Type B pancreatic cell (in vitro differentiated cells): ENCODE data around the gene GPR4. TPM values are rescaled to one million over a fixed set of nuclear protein-coding genes. Genes with fewer than 3 reads are reported as not detected.

ENCODE experiments used
- DNase-seq: peaks from one replicate; pipeline ENCODE4 v3.0.0; 2021; ENCODE audit warnings: mixed read lengths; ENCODE audit not compliant: unreplicated experiment; ENCODE audit errors: extremely low spot score
- H3K27ac Mint-ChIP-seq: 2 replicates; pipeline ENCODE4 v1.8.0; 2021; ENCODE audit warnings: mild to moderate bottlenecking, mixed read lengths
- H3K27me3 Mint-ChIP-seq: 2 replicates; pipeline ENCODE4 v1.8.0; 2021; ENCODE audit warnings: mixed read lengths
- H3K36me3 Mint-ChIP-seq: 2 replicates; pipeline ENCODE4 v1.8.0; 2021; ENCODE audit warnings: mixed read lengths
- H3K4me1 Mint-ChIP-seq: one replicate; pipeline ENCODE4 v1.8.0; 2021; ENCODE audit warnings: mixed read lengths; ENCODE audit not compliant: unreplicated experiment
- H3K4me3 Mint-ChIP-seq: 2 replicates; pipeline ENCODE4 v1.8.0; 2021; ENCODE audit warnings: mild to moderate bottlenecking, mixed read lengths
- H3K9me3 Mint-ChIP-seq: 2 replicates; pipeline ENCODE4 v1.8.0; 2021; ENCODE audit warnings: mixed read lengths
- total RNA-seq: library from RNA; stranded (reverse); gene quantifications from 2 replicates; pipeline ENCODE4 v1.2.1, GENCODE V29; 2021; ENCODE audit warnings: low replicate concordance
- TF ChIP-seq, protein P1 (sequence below): fragments of 200-600 bp; sonication (generic); conservative IDR thresholded peaks from 2 replicates; pipeline ENCODE4 v1.5.0; 2021; ENCODE audit warnings: antibody characterized with exemption, mild to moderate bottlenecking

Gene GPR4
- total RNA-seq, 1 donor from 2014 or later: not detected

DNA sequence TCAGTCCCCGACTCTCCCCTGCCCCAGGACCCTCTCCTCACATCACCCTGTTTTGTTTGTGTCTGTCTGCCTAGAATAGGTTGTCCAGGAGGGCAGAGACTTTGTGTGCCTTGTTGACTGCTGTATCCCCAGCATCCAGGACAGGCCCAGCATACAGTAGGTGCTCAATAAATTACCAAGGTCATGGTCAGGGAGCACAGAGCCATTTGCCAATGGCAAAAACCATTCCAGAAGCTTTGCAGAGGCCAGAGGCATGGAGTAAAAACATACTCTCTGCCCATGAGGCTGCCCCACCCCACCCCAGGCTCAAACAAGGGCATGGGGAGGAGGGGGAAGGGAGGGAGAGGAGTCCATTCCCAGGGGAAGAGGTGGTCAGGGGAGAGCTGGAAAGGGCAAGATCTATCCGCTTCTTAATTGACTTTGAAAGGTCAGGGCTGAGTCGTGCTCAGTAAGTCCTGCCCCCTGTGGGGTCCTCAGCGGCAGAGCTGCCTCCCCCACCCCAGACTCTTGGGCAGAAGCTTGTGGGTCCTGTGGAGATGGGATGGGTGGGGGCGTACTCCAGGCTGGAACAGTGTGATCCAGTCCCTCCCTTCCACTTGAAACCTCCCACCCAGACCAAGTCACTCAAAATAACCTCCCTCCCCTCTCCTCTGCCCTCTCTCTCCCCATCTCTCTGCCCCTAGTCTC is 4.4 kb downstream of the GPR4 start:
- peaks cover 28% of the 10 kb centered on the region for H3K4me1 Mint-ChIP-seq
- no peak overlapping the region for H3K4me3 Mint-ChIP-seq
- DNase-seq: no peak
- H3K27ac Mint-ChIP-seq: no peak overlapping the region
- peaks cover 74% of the 10 kb centered on the region for H3K27me3 Mint-ChIP-seq
- no peaks in the 10 kb centered on the region for H3K36me3 Mint-ChIP-seq
- TF ChIP-seq, protein P1, sequence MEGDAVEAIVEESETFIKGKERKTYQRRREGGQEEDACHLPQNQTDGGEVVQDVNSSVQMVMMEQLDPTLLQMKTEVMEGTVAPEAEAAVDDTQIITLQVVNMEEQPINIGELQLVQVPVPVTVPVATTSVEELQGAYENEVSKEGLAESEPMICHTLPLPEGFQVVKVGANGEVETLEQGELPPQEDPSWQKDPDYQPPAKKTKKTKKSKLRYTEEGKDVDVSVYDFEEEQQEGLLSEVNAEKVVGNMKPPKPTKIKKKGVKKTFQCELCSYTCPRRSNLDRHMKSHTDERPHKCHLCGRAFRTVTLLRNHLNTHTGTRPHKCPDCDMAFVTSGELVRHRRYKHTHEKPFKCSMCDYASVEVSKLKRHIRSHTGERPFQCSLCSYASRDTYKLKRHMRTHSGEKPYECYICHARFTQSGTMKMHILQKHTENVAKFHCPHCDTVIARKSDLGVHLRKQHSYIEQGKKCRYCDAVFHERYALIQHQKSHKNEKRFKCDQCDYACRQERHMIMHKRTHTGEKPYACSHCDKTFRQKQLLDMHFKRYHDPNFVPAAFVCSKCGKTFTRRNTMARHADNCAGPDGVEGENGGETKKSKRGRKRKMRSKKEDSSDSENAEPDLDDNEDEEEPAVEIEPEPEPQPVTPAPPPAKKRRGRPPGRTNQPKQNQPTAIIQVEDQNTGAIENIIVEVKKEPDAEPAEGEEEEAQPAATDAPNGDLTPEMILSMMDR: no peak
- no peaks in the 10 kb centered on the region for H3K9me3 Mint-ChIP-seq

- H3K27me3 Mint-ChIP-seq: peaks cover 74% of the 10 kb centered on the region
- H3K27ac Mint-ChIP-seq: no peak overlapping the region
- peaks cover 19% of the 10 kb centered on the region for H3K4me1 Mint-ChIP-seq
These were observed 6.2 kb downstream of the GPR4 start for GRCh38 chr19:45595814-45596213.

GRCh38 chr19:45593520-45593919 is 8.5 kb downstream of the GPR4 start:
- Mint-ChIP-seq H3K27me3 (peaks cover 74% of the 10 kb centered on the region), H3K36me3 (no peaks in the 10 kb centered on the region), H3K27ac (no peak overlapping the region), H3K4me1 (peaks cover 12% of the 10 kb centered on the region), H3K4me3 (no peak overlapping the region), H3K9me3 (no peaks in the 10 kb centered on the region)
- DNase-seq: no peak
- TF ChIP-seq, protein P1: no peak

More at GRCh38 chr19:45595814-45596213, 6.2 kb downstream of the GPR4 start:
- TF ChIP-seq, protein P1: no peak
- DNase-seq: no peak
- Mint-ChIP-seq H3K9me3 (no peaks in the 10 kb centered on the region), H3K4me3 (no peak overlapping the region), H3K36me3 (no peaks in the 10 kb centered on the region)

- Mint-ChIP-seq H3K36me3 (no peaks in the 10 kb centered on the region), H3K27ac (no peak overlapping the region), H3K4me3 (no peak overlapping the region), H3K9me3 (no peaks in the 10 kb centered on the region), H3K27me3 (peaks cover 64% of the 10 kb centered on the region), H3K4me1 (peaks cover 2% of the 10 kb centered on the region)
- TF ChIP-seq, protein P1: no peak
- DNase-seq: no peak
These were observed 9.6 kb downstream of the GPR4 start for GRCh38 chr19:45592366-45592765.

DNA sequence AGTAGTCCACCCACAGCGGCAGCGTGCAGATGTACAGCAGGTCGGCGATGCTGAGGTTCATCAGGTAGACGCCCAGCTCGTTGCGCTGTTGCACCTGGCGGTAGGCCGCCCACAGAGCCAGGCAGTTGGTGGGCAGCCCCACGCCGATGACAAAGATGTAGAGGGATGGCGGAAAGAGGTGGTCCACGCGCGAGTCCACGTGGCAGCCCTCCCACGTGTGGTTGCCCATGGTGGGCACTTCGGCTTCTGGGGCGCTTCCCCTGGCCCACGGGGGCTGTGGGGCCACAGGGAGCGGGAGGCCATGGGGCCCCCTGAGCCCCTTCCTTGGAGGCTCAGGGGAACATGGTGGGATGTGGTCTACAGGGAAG is 10.4 kb downstream of the GPR4 start:
- Mint-ChIP-seq H3K4me3 (no peak overlapping the region), H3K27me3 (peaks cover 56% of the 10 kb centered on the region), H3K9me3 (no peaks in the 10 kb centered on the region), H3K36me3 (no peaks in the 10 kb centered on the region), H3K27ac (no peak overlapping the region), H3K4me1 (no peaks in the 10 kb centered on the region)
- DNase-seq: no peak
- TF ChIP-seq, protein P1: no peak
